ENCODE measurements around the gene MID1.

MID1 gene

DNA sequence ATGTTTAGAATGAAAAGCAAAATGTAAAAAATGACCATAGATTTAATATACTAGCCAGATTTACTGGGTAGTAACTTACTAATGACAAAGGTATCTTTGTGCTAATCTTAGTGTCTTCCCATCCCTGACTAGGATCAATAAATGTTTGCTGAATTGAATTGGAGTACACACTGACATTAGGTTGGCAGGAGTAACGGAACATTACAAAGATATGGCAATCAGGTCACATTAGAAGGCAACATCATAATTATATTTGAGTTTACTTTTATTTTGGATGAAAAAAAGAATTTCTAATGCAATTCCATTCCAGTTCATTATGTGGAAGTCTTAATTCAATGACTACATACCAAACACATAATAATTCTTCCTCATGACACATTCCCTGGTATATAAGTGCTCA lies 77.8 kb downstream of the MID1 start:
- no peaks in the 10 kb centered on the region for H3K36me3 ChIP-seq (ENCODE audit: insufficient read depth, low read length)
- no peak overlapping the region for H3K4me3 ChIP-seq (ENCODE audit: low read depth in 1 of 2, low read length in 2 of 2)
- H3K4me1 ChIP-seq (ENCODE audit: insufficient read depth, low read length): no peaks in the 10 kb centered on the region
- ATAC-seq (ENCODE audit: insufficient read depth, low read depth): no peak
- no peak overlapping the region for H3K27ac ChIP-seq (ENCODE audit: low read length)
- H3K9ac ChIP-seq (ENCODE audit: low read depth, low read length): no peak overlapping the region
- H3K27me3 ChIP-seq (ENCODE audit: insufficient read depth, low read length, poor library complexity): no peaks in the 10 kb centered on the region
- no peaks in the 10 kb centered on the region for H3K79me2 ChIP-seq (ENCODE audit: insufficient read depth, low read length)
- TF ChIP-seq EZH2 (IDR thresholded peaks at IDR 0.05; ENCODE audit: borderline replicate concordance, low read depth, low read length, severe bottlenecking): no peak
- no peak for TF ChIP-seq CTCF (IDR thresholded peaks at IDR 0.05; ENCODE audit: borderline replicate concordance, extremely low read depth, low read length, poor library complexity, severe bottlenecking)
- H2AFZ ChIP-seq (ENCODE audit: low read depth, low read length): no peak overlapping the region
- H3K4me2 ChIP-seq (ENCODE audit: insufficient read depth, low read length): no peak overlapping the region
- DNase-seq: no peak
- no peaks in the 10 kb centered on the region for H3K9me3 ChIP-seq (ENCODE audit: insufficient read depth, low read length, severe bottlenecking)
- H4K20me1 ChIP-seq (ENCODE audit: insufficient read depth, low read length): no peaks in the 10 kb centered on the region

DNA sequence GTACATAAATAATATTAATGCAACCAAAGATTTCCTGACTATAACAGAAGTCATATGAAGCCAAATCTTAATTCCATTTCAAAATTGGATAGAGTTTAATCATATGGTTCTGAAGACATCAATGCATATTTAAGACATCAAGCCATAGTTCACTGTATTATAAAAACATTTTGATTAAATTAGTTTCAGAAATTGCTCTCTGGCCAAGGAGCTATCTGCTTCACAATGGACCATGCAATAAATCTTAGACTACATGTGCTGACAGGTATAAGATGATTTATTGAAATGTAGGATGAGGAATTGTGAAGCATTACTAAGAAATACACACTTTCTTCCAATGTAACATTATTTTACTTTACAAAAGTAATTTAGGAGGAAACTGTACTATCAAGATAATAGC lies 81.6 kb downstream of the MID1 start:
- ATAC-seq (ENCODE audit: insufficient read depth, low read depth): no peak

GRCh38 chrX:10537308-10537707 lies 83.1 kb downstream of the MID1 start:
- H3K4me3 ChIP-seq (ENCODE audit: low read depth in 1 of 2, low read length in 2 of 2): no peak overlapping the region
- no peaks in the 10 kb centered on the region for H3K9me3 ChIP-seq (ENCODE audit: insufficient read depth, low read length, severe bottlenecking)
- H2AFZ ChIP-seq (ENCODE audit: low read depth, low read length): no peak overlapping the region
- DNase-seq: no peak
- no peak for ATAC-seq (ENCODE audit: insufficient read depth, low read depth)
- no peak for TF ChIP-seq EZH2 (IDR thresholded peaks at IDR 0.05; ENCODE audit: borderline replicate concordance, low read depth, low read length, severe bottlenecking)
- H3K4me1 ChIP-seq (ENCODE audit: insufficient read depth, low read length): no peaks in the 10 kb centered on the region
- H3K4me2 ChIP-seq (ENCODE audit: insufficient read depth, low read length): no peak overlapping the region
- no peaks in the 10 kb centered on the region for H3K27me3 ChIP-seq (ENCODE audit: insufficient read depth, low read length, poor library complexity)
- no peak overlapping the region for H3K27ac ChIP-seq (ENCODE audit: low read length)
- H4K20me1 ChIP-seq (ENCODE audit: insufficient read depth, low read length): no peaks in the 10 kb centered on the region
- H3K9ac ChIP-seq (ENCODE audit: low read depth, low read length): no peak overlapping the region
- H3K79me2 ChIP-seq (ENCODE audit: insufficient read depth, low read length): no peaks in the 10 kb centered on the region
- no peaks in the 10 kb centered on the region for H3K36me3 ChIP-seq (ENCODE audit: insufficient read depth, low read length)

More for the DNA sequence above, 81.6 kb downstream of the MID1 start:
- Histone ChIP-seq H3K36me3 (ENCODE audit: insufficient read depth, low read length) (no peaks in the 10 kb centered on the region), H2AFZ (ENCODE audit: low read depth, low read length) (no peak overlapping the region), H4K20me1 (ENCODE audit: insufficient read depth, low read length) (no peaks in the 10 kb centered on the region), H3K4me3 (ENCODE audit: low read depth in 1 of 2, low read length in 2 of 2) (no peak overlapping the region), H3K27ac (ENCODE audit: low read length) (no peak overlapping the region), H3K4me2 (ENCODE audit: insufficient read depth, low read length) (no peak overlapping the region), H3K4me1 (ENCODE audit: insufficient read depth, low read length) (no peaks in the 10 kb centered on the region), H3K79me2 (ENCODE audit: insufficient read depth, low read length) (no peaks in the 10 kb centered on the region), H3K27me3 (ENCODE audit: insufficient read depth, low read length, poor library complexity) (no peaks in the 10 kb centered on the region), H3K9me3 (ENCODE audit: insufficient read depth, low read length, severe bottlenecking) (no peaks in the 10 kb centered on the region), H3K9ac (ENCODE audit: low read depth, low read length) (no peak overlapping the region)
- no peak for DNase-seq
- TF ChIP-seq EZH2 (IDR thresholded peaks at IDR 0.05; ENCODE audit: borderline replicate concordance, low read depth, low read length, severe bottlenecking) (no peak), CTCF (IDR thresholded peaks at IDR 0.05; ENCODE audit: borderline replicate concordance, extremely low read depth, low read length, poor library complexity, severe bottlenecking) (no peak)

DNA sequence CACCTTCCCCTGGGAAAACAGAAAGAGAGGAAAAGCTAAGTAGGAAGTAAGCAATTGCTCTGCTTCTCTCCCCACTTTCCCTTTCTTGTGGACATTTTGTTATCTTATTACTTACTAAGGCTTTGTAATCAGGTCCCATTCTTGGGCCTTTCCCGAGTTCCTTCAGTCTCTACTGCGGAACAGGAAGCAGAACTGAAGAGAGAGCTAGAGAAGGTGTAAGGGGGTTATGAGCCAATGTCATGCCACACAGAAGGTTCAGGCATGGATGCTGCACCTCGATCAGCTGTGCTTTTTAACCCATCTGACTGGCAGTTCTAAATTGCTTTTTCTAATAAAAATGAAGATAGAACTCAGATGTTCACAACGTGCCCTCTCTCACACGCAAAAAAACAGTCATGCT lies 83.6 kb downstream of the MID1 start:
- no peak overlapping the region for H2AFZ ChIP-seq (ENCODE audit: low read depth, low read length)
- no peak for TF ChIP-seq CTCF (IDR thresholded peaks at IDR 0.05; ENCODE audit: borderline replicate concordance, extremely low read depth, low read length, poor library complexity, severe bottlenecking)
- no peak for TF ChIP-seq EZH2 (IDR thresholded peaks at IDR 0.05; ENCODE audit: borderline replicate concordance, low read depth, low read length, severe bottlenecking)
- no peak overlapping the region for H3K4me2 ChIP-seq (ENCODE audit: insufficient read depth, low read length)
- no peak for ATAC-seq (ENCODE audit: insufficient read depth, low read depth)
- no peaks in the 10 kb centered on the region for H4K20me1 ChIP-seq (ENCODE audit: insufficient read depth, low read length)
- H3K36me3 ChIP-seq (ENCODE audit: insufficient read depth, low read length): no peaks in the 10 kb centered on the region
- no peaks in the 10 kb centered on the region for H3K27me3 ChIP-seq (ENCODE audit: insufficient read depth, low read length, poor library complexity)
- H3K4me3 ChIP-seq (ENCODE audit: low read depth in 1 of 2, low read length in 2 of 2): no peak overlapping the region
- DNase-seq: no peak
- no peaks in the 10 kb centered on the region for H3K4me1 ChIP-seq (ENCODE audit: insufficient read depth, low read length)
- H3K27ac ChIP-seq (ENCODE audit: low read length): no peak overlapping the region
- no peaks in the 10 kb centered on the region for H3K79me2 ChIP-seq (ENCODE audit: insufficient read depth, low read length)
- H3K9ac ChIP-seq (ENCODE audit: low read depth, low read length): no peak overlapping the region
- H3K9me3 ChIP-seq (ENCODE audit: insufficient read depth, low read length, severe bottlenecking): no peaks in the 10 kb centered on the region
